HG03342 (cell line): ENCODE measurements around the gene SELP.

Source experiments
- ATAC-seq: cut with Tn5 transposase; IDR thresholded peaks from one replicate; pipeline ENCODE4 v1.9.1; 2021; ENCODE audit warnings: mild to moderate bottlenecking, moderate library complexity; ENCODE audit not compliant: unreplicated experiment

The SELP gene

DNA sequence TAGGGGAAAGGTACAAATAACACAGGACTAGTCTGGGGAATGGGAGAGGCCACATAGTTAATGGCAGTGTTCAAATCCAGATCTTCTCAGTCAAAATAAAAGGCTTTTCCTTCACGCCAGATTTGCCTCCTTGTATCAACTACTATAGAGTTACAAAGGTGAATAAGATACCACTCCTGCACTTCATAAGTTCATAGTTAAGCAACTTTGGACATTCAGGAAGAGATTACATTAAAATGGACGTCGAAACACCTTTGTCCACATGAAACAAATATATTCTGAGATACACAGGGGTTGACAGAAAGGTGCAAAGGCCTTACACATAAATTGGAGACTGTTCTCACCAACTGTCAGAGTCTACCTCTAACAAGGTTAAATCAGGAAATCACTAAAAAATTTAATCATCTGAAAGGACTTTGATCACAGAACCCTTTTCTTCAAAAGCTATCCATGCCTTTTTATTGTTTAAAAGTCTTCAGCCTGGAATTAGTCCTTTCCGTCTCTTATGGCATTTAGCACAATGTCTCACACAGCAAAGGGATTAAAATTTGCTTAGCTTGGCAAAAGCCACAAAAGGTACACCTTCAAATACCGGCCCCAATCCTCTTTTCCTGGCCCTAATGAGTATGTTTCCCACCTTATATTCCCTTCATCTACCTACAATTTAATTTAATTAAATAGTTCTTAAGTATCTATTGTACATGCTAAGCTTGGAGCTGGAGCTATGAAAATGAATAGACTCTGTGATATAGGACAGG is 51.8 kb downstream of the SELP start:
- no peak for ATAC-seq

DNA sequence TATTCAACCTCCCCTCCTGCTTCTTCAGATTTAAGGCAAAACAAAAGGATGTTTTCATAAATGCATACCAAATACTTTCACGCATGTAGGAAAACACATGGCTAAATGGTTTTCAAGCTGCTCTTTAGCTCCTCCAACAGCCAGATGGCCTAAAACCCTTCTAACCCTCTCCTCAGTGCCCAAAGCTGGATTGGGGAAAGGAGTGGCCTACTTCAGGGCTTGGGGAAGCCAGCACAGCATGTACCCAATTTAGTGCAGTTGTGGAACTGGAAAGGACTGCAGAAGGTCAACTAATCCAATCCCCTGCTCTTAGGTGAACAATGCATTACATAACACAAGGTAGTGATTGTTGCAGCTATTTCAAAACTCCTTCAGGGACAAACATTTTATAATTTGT is 53.0 kb downstream of the SELP start:
- ATAC-seq, result no peak

DNA sequence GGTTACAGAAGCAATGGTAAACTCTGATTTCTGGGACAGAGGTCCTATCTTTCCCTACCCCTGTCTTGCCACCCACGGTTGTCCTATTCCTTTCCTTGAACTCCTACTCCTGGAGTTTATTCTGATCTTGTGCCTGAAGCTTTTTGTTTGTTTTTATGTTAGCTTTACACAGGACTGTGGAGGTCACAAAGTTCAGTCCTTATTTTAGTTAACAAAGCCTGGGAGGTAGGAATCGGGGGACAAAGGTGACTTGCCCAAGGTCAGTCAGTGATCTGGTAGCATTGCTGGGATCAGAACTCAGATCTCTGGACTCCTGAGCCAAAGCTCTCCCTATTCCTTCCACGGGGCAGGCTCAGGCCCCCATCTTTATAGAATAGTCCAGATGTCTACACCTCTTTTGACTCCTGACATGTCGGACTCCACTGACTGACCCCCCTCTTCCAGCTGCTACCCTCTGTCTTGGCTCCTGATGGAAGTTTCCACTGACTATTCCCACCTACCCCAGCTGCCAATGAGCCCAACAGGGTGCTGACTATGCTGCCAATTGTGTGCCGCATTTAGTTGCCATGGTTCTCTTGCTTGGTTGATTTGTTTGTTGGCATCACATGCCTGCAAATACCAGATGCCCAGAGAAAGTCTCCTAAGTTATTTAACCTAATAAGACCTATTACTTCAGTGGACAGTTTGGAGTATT is 53.5 kb downstream of the SELP start:
- ATAC-seq, result no peak

DNA sequence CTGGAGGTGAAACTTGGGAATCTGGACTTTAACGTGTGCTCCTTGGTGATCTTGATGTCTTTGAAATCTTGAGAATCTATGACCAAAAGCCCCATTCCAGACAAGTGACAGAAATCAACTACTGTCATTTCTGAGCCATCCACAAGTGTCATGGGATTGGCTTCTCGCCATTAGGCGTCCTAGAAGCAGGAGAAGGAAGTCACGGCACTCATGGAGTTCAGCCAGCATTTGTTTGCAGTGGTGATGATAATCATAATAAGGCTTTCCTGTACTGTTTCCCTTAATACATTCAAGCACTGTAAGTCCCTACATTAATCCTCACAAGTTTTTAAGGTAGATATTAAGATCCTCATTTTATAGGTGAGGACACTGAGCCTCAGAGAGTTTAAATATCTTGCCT is 55.6 kb downstream of the SELP start:
- ATAC-seq, result no peak

DNA sequence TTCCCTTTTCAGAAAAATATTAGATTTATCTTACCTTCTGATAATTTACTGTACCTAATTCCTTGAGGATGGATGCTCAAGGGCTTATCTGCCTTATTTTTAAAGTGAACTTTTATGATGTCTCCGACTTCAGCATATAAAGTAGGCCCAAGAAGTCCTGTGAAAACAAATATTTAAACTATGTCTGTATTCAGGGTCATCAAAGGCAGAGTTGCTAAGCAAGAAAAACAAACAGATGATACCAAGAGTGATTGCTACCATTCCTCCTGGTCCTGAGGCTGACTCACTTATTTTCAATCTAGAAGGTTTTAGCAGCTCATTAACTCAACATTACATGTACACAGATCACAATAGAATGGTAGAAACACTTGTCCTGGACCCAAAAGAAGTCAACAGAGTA is 57.7 kb downstream of the SELP start:
- ATAC-seq, result no peak

DNA sequence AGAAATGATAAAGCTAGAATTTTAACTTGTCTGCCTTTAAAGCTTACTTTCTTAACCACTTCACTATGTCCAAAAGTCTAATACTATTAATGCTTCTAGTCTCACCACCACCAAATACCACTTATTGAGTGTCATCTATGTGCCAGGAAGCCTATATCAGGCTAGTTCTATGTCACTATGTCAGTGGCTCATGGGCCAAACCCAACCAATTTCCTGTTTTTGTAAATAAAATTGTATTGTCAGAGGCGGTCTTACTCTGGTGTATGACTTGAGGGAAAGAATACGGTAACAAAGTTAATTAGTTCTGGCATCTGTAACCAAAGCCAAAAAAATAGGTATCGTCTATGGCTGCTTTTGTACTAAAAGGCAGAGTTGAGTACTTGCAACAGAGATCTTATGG is 58.5 kb downstream of the SELP start:
- ATAC-seq, result no peak

DNA sequence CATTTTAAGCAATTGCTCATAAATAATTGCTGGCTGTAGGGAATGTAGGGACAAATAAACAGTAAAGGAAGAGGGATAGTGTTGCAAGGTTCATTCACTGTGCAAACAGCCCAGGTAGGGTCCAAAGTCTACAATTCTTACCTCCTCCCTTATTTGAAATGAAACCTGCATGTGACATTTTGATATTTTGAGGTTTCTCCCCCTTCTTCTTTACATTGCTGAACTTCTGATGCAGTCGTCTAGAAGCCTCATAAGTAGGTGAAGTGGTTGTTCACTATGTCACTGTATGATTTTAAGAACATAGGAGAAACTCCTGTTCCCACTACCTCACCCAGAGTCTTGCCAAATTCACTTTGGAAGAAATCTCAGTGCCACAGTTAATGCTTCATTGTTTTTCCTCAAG is 59.8 kb downstream of the SELP start:
- no peak for ATAC-seq

DNA sequence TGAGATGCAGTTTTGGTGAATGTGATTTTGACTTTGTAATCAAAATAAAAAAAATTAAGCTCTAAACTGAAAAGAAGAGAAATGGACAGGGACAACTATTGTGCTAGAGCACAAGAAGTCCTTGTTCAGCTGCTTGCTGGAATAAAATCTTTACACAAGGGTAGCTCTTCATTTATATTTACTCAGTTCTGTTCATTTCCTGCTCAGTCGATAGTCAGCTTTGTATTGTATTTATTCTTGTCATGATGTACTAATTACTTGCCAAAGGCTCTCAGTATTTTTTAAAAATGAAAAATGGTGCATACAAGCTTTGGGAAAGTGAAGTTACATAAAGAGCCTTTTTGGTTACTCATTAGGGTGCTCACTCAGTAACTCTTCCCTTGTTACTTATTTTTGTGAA is 61.4 kb downstream of the SELP start:
- ATAC-seq, result no peak

DNA sequence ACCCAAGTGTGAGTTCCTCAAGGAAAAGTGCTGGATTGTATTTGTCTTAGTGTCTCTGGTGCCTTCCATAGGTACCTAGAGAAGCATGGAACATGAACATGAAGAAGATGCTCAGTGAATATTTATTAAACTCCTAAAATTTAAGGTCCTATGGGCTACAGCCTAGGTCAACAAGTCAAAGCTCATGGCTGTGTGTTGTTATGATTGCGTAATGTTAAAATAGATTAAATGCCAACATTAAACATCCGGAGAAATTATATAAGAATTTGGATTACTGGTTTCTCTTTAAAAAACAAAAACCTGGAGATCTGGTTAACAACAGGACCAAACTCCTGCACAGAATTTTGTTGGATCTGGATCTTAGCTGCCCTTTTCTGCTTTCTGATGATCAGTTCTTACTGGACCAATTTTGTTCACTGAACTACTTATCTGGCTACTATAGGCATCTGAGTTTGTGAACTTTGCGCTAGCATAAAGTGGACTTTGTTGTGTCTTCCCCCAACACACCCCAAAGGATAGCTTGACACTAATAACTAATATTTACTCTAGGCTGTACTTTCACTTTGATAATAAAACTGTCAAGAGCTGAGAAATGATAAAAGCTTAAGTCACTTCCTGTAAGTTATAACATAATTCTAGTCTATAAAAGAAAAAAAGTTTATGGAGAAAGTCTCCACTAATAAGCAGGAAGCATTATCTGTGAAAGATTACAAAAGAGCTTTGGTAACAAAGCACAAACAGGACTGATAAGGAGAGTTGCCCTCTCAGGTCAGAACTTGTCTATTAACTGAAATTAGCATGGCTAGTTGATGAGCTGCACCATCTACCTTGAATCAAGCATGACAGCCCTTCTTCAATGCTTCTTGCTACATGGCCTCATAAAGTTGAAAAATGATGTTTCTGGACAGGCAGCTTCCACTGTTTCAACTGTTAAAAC is 64.3 kb downstream of the SELP start:
- ATAC-seq, result no peak

DNA sequence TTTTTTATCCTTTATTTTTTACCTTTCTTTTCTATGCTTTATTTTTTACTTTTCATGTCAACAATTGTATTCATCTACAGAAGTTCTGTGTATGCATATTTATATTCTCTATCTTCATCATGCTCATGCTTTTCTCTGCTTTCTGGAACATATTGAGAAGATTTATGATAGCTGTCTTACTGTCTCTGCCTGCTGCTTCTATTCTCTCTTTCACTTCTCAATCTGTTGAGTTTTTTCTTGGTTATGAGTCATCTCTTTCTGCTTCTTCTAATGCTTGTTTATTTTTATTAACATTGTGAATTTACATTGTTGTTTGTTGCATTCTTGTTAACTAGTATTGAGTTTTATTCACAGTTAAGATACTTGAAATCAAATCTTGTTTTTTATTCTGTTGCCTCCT is 66.3 kb downstream of the SELP start:
- ATAC-seq, result no peak

DNA sequence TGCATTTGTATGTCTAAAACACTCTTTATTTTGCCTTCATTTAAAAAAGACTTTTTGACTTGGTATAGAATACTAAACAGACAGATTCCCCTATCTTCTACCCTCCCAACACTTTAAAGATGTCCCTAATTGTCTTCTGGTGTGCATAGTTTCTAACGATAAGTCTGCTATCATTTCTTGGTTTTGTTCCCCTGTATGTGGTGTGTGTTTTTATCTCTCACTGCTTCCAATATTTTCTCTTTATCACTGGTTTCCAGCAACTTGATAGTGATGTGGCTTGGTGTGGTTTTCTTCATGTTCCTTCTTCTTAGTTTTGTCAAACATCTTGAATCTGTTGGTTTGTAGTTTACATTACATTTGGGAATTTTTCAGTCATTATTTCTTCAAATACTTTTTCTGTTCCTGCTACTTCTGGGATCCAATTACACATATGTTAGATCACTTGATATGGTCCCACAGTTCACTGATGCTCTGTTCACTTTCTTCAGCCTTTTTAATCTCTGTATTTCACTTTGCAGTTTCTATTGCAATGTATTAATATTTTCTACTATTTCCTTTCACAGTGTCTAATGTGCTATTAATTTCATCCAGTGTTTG is 66.8 kb downstream of the SELP start:
- ATAC-seq, result no peak

DNA sequence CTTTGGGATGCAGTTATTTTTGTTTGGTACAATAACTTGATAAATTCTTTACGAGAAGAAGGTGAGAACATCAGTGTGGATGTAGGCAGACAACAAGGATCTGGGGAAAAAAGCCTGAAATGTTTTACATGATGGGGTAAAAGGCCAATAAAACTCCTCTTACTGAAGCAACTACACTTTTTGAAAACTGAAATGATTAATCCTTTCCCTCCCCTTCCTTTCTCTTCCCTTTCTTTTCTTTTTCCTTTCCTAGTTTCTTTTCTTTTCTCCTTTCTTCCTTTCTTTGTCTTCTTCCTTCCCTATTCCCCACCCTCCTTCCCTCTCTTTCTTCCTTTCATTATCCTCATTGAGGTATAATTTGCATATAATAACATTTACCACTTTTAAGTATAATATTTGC is 68.2 kb downstream of the SELP start:
- ATAC-seq, result no peak

DNA sequence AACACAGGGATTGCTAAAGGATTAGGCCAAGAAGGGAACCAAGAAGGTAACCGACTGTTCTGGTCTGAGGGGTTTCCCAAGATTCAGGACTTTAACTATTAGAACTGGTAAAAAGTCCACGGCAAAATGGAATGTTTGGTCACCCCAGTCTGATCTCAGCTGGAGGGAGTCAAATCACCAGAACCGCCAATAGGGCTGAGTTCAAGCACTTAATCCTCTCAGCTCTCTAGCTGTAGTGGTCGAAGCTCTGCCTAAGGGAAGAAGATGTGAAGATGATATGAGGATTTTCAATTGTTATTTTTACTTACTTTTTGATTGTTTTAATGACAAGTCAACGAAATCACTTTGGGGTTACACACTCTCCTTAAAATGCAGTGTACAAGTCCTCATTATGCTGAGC is 72.8 kb downstream of the SELP start:
- no peak for ATAC-seq

DNA sequence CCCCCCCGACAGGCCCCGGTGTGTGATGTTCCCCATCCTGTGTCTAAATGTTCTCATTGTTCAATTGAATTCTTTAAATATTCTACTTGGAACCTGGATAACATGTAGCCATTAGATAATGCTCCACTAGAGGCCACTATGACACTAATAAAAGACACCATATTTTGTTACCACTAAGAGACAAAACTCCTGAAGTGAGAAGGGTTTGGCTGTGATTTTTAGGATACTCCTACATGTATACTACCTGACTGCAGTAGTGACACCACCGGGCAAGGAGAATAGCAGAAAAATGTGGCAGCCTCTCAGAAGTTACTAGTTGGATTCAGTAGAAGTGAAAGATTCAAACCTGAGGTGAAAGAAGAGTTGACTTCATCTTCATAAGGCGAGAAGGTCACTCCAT is 79.6 kb downstream of the SELP start:
- ATAC-seq, result no peak

DNA sequence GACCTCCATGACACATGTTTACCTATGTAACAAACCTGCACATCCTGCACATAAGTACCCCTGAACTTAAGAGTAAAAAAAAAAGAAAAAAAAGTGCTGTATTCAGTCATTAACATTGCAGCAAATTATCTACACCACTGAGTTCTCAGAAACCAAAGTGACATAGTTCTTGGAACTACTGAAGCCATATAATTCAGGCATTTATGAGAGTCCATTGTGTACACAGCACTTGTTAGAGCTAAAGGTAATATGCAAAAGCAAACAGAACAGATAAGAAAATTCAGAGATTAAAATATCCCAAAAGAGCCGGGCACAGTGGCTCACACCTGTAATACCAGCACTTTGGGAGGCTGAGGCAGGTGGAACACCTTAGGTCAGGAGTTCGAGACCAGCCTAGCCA is 81.6 kb downstream of the SELP start:
- no peak for ATAC-seq

DNA sequence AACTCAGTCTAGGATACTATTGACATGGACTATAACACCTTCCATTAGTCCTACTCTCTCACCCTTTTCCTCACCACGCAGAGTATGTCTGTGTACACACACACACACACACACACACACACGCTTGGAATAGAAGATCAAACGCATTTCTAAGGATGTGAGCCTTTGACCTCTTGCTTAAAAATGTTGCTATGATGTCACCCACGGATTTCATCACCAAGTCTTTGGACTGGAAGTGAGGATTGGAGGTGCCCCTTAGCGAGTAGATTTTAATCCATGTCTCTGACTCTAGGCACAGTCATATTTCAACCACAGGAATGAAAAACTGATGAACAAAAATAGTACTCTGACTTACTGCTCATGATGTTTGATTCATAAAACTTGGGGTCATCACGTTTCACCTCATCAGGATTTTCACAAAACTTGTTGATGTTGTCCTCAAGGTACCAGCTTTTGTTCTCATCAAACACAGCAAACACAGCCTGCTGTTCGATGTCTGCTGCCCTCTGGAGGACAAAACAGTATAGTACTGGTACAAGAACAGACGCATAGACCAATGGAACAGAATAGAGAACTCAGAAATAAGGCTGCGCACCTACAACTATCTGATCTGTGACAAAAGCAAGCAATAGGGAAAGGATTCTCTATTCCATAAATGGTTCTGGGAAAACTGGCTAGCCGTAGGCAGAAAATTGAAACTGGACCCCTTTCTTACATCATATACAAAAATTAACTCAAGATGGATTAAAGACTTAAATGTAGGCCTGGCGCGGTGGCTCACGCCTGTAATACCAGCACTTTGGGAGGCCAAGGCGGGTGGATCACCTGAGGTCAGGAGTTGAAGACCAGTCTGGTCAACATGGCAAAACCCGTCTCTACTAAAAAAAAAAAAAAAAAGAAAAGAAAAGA is 83.6 kb downstream of the SELP start:
- ATAC-seq, result no peak

DNA sequence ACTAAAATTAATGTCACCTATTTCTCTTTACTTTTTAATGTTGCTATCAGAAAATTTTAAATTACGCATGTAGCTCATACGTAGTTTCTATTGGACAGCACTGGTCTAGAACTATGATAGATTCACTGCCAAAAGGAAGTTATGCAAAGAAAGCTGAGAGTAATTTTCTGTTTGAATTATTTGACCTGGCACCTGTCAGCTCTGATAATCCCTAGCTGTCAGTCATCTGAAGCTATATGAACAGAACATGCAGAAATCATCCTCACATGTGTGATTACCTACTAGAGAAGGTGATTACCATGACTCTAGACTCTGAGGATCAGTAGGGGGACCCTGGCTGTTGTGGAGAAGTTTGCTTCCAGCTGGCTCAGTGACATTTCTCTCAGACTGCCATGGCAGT is 84.5 kb downstream of the SELP start:
- no peak for ATAC-seq

DNA sequence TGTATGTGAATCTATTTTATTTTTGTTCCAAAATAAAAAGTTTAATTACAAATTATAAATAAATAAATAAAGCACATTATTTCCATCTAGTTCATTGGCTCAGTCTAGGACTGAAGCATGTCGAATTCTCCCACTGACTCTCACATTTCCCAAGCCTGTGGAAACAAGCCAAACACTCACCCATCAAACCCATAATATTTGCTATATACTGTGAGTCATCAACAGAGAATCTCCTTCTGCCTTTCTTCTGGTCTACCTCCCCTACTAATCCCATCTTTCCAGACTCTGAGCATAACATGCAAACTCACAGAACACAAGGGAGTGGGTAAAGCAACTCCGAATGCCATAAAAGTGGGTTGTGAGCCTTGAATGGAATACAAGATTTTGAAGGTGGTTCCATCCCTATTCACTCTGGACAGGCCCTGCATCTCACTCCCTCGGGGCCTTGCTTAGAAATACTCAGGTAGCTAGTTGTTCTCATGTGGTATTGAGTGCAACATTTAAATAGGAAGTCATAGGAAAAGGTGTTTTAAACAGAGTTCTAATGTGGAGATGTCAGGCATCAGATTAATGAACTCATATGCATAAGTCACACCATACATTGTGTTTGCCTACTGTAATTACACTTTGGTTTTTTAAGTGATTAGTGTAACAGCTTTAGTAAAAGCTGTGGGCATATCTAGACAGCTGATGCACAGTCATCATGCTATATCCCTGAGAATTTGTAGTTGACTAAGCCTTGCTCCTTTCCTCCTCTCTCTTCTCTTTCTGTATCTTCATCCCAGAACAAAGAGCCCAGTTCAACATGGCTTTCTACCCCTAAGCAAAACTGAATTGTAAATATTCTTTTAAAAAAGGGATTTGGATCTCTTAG is 90.7 kb downstream of the SELP start:
- no peak for ATAC-seq
